Colonic mucosa (tissue), 4 donors: ENCODE data around the gene GCLC. TPM values are rescaled to one million over a fixed set of nuclear protein-coding genes. Genes with fewer than 3 reads are reported as not detected.

Experiments used
- DNase-seq: peaks from one replicate; pipeline ENCODE4 v3.0.0-alpha.2; 2020
- H3K27ac ChIP-seq: fragments of 200-600 bp; one replicate; pipeline ENCODE4 v1.8.0; 2021
- H3K27me3 ChIP-seq: fragments of 200-600 bp; one replicate; pipeline ENCODE4 v1.8.0; 2021
- H3K36me3 ChIP-seq: fragments of 200-600 bp; one replicate; pipeline ENCODE4 v1.8.0; 2021
- H3K4me1 ChIP-seq: fragments of 200-600 bp; one replicate; pipeline ENCODE4 v1.8.0; 2021; ENCODE audit warnings: mild to moderate bottlenecking
- H3K4me3 ChIP-seq: fragments of 200-600 bp; one replicate; pipeline ENCODE4 v1.8.0; 2021
- H3K9ac ChIP-seq, 2 donors: one replicate each; pipeline ENCODE4 v1.7.0; 2013; ENCODE audit warnings: control low read depth in 2 of 2, low read depth in 2 of 2, low read length in 2 of 2
- H3K9me3 ChIP-seq: fragments of 200-600 bp; one replicate; pipeline ENCODE4 v1.8.0; 2021
- CTCF ChIP-seq: fragments of 200-600 bp; IDR thresholded peaks from one replicate; pipeline ENCODE4 v1.8.0; 2022; ENCODE audit warnings: antibody characterized with exemption, mild to moderate bottlenecking
- intact Hi-C: fragments of 100-400 bp; cut with DNase I; formaldehyde crosslinking; loops from one replicate; pipeline ENCODE4 v1.14.1; 2022
- total RNA-seq, 2 donors: library from RNA; stranded (reverse); fragmentation: NEBNext Ultra II Directional in 1 of 2; extraction: Animal tissue kit (Norgen Biotek cat#: 25700) in 1 of 2; gene quantifications; one replicate each; pipeline ENCODE4 v1.2.1, GENCODE V29; 2021
- donor health status: healthy.
- donor health status: DM: no; HTN: no; CAD: no.
- donor health status: DM: no; HTN: no; CAD: no.

GCLC gene
- total RNA-seq, 2 donors from 2014 or later = 35.0 to 37.1 TPM

GRCh38 chr6:53497905-53498304 is 47.0 kb downstream of the GCLC start:
- H3K4me1 ChIP-seq = no peaks in the 10 kb centered on the region
- no peaks in the 10 kb centered on the region for H3K27me3 ChIP-seq
- H3K4me3 ChIP-seq = no peak overlapping the region
- no peak for TF ChIP-seq CTCF
- H3K9ac ChIP-seq = no peak overlapping the region
- intact Hi-C loops = loop anchor here (5.0 to 10.0 kb wide), 2 partner anchors 44 to 457 kb away; no protein-coding TSS in a partner anchor
- peaks cover 5% of the 10 kb centered on the region for H3K36me3 ChIP-seq
- DNase-seq = no peak
- H3K27ac ChIP-seq = no peak overlapping the region
- no peaks in the 10 kb centered on the region for H3K9me3 ChIP-seq

- H3K9me3 ChIP-seq = no peaks in the 10 kb centered on the region
- peaks cover 5% of the 10 kb centered on the region for H3K36me3 ChIP-seq
- no peak for DNase-seq
- H3K27ac ChIP-seq = peak overlapping the region; percentile 18
- H3K4me3 ChIP-seq = no peak overlapping the region
- no peak overlapping the region for H3K9ac ChIP-seq
- intact Hi-C loops = loop anchor here (5.0 to 10.0 kb wide), 2 partner anchors 45 to 458 kb away; no protein-coding TSS in a partner anchor
- TF ChIP-seq CTCF = no peak
- H3K4me1 ChIP-seq = no peaks in the 10 kb centered on the region
- H3K27me3 ChIP-seq = no peaks in the 10 kb centered on the region
These were observed 48.0 kb downstream of the GCLC start for GRCh38 chr6:53496797-53497375.

- no peak overlapping the region for H3K9ac ChIP-seq
- no peak overlapping the region for H3K27ac ChIP-seq
- H3K4me1 ChIP-seq = no peaks in the 10 kb centered on the region
- DNase-seq = no peak
- no peaks in the 10 kb centered on the region for H3K27me3 ChIP-seq
- peaks cover 5% of the 10 kb centered on the region for H3K36me3 ChIP-seq
- H3K9me3 ChIP-seq = no peaks in the 10 kb centered on the region
- no peak overlapping the region for H3K4me3 ChIP-seq
- TF ChIP-seq CTCF = no peak
- intact Hi-C loops = loop anchor here (5.0 to 10.0 kb wide), 2 partner anchors 46 to 459 kb away; no protein-coding TSS in a partner anchor
These were observed 49.1 kb downstream of the GCLC start for GRCh38 chr6:53495506-53496499.

- no peak overlapping the region for H3K9ac ChIP-seq
- DNase-seq = no peak
- no peaks in the 10 kb centered on the region for H3K27me3 ChIP-seq
- TF ChIP-seq CTCF = no peak
- no peaks in the 10 kb centered on the region for H3K36me3 ChIP-seq
- no peak overlapping the region for H3K4me3 ChIP-seq
- H3K27ac ChIP-seq = no peak overlapping the region
- H3K4me1 ChIP-seq = no peaks in the 10 kb centered on the region
- no peaks in the 10 kb centered on the region for H3K9me3 ChIP-seq
- intact Hi-C loops = loop anchor here (5.0 to 10.0 kb wide), 2 partner anchors 153 to 461 kb away; no protein-coding TSS in a partner anchor
These were observed 50.8 kb downstream of the GCLC start for GRCh38 chr6:53494076-53494475.

GRCh38 chr6:53493635-53494025 is 51.3 kb downstream of the GCLC start:
- H3K4me3 ChIP-seq = no peak overlapping the region
- H3K9me3 ChIP-seq = no peaks in the 10 kb centered on the region
- H3K9ac ChIP-seq = no peak overlapping the region

More at GRCh38 chr6:53493635-53494025, 51.3 kb downstream of the GCLC start:
- no peaks in the 10 kb centered on the region for H3K27me3 ChIP-seq
- no peaks in the 10 kb centered on the region for H3K36me3 ChIP-seq
- no peak for DNase-seq
- no peaks in the 10 kb centered on the region for H3K4me1 ChIP-seq
- intact Hi-C loops = loop anchor here (2.0 to 10.0 kb wide), 3 partner anchors 154 to 461 kb away; no protein-coding TSS in a partner anchor
- H3K27ac ChIP-seq = no peak overlapping the region
- TF ChIP-seq CTCF = no peak
